GM21390 (cell line): ENCODE results near the gene EVL.

Experiments
- ATAC-seq: cut with Tn5 transposase; IDR thresholded peaks from one replicate; pipeline ENCODE4 v1.9.1; 2021; ENCODE audit not compliant: unreplicated experiment

Gene EVL

GRCh38 chr14:100192250-100192671 lies 127.0 kb downstream of the EVL start:
- no peak for ATAC-seq

- peak; percentile 99 for ATAC-seq
Measured at GRCh38 chr14:100192672-100193416, 127.6 kb downstream of the EVL start.
